GM19438 (cell line): ENCODE data around the gene CC2D2A.

ENCODE experiments used
- ATAC-seq: cut with Tn5 transposase; IDR thresholded peaks from one replicate; pipeline ENCODE4 v1.9.1; 2021; ENCODE audit warnings: low read depth; ENCODE audit not compliant: unreplicated experiment

Gene CC2D2A

GRCh38 chr4:15469402-15470127 is at the start of gene CC2D2A:
TSS of gene CC2D2A (plus strand) at chr4:15469882. CDS start at chr4:15475933, 6,051 bp downstream.
- ATAC-seq, result no peak

DNA sequence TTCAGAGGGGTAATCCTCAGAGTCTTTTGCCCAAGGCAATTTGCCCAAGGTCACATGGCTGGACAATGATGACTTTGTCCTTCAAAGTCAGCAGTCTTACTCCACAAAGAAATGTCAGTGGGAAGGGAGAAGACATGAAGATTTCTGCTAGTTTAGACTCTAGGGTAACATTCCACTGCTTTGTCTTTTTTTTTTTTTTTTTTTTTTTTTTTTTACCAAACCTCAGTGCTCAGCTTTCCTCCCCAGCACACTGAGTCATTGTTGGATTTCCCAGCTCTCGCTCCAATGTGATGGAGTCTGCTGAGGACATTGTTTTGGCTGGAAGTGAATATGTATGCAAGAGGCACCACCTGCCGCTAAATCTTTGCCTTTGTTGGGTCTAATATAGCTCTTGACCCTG is 49.0 kb upstream of the CC2D2A start:
- ATAC-seq, result no peak

- ATAC-seq, result no peak
Observed at GRCh38 chr4:15423285-15423711, 46.4 kb upstream of the CC2D2A start.

DNA sequence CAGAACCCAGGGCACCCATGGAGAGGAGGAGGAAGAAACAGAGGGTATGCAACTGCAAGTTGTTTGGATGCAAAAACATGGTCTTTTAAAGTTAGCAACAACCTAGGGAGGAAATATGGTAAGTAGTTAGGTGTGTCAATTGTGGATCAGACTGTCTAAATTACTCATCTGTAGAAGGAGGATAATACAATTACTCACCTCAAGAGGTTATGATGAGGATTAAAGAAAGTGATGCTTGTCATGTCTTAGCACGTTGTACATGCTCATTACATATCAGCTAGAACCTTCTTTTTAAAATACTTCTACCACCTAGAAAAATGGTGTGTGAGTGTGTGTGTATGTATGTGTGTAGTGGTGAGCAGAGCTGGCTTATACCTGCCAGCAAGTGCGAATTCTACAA is 44.2 kb upstream of the CC2D2A start:
- ATAC-seq, result no peak

DNA sequence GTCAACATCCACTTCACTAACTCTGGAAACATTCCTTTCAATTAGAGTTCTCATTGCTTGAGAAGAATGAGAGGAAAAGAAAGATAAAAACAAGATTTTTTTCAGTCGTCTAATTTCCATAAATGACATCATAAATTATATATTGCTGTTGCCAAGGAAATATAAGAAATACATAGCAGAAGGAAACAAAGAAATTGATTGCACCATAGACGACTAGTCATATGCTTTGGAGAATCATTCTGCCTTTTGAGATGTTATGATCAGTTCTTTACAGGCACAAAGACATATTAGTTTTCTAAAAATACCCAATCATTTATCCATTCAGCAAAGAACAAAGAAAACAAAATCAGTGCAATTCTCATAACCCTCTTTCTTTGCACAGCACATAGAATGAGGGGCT is 42.5 kb upstream of the CC2D2A start:
- no peak for ATAC-seq

GRCh38 chr4:15427701-15428100 is 42.0 kb upstream of the CC2D2A start, which contains the start of gene C1QTNF7:
TSS of gene C1QTNF7 (plus strand) at chr4:15428033. CDS start at chr4:15435744, 7,711 bp downstream.
- no peak for ATAC-seq

- ATAC-seq, result no peak
Observed at GRCh38 chr4:15428611-15429010, 41.1 kb upstream of the CC2D2A start.

DNA sequence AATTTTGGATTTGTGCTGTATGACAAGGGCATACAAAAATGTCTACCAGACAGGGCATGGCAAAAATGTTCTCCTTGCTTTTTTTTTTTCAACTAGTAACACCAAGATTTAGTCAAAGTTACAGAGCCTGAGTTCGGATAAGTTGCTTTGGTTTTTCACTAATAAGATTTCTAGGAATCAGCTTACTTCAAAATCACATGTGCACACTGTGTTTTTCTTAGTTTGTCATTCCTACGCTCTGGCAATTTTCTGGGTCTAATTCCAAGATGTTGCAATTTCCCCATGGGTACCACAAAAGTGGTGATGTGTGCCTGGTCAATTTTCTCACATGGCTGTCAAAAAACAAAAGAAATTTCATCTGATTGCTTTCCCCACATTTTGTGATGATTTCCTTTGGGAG is 35.6 kb upstream of the CC2D2A start:
- ATAC-seq, result no peak

- ATAC-seq, result no peak
Observed at GRCh38 chr4:15434676-15435075, 35.0 kb upstream of the CC2D2A start.

DNA sequence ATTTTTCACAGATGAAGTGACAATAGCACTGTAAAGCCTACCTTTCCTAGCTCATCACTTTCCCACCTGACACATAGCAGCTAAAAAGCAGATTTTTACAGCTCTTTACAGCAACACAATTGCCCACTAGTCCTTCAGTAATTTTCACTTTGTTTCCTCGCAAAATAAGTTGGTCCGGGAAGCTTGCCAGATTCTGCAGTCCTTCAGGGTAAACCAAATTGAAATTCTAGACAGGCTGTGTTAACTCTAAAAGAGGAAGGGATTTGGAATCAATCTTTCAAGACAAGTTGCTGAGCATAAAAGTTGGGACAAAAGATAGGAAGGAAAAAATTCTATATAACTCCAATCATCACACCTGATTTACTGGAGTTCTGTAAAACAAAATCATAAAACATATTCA is 33.2 kb upstream of the CC2D2A start:
- ATAC-seq, result no peak

GRCh38 chr4:15438939-15439524 is 30.6 kb upstream of the CC2D2A start:
- ATAC-seq, result no peak

DNA sequence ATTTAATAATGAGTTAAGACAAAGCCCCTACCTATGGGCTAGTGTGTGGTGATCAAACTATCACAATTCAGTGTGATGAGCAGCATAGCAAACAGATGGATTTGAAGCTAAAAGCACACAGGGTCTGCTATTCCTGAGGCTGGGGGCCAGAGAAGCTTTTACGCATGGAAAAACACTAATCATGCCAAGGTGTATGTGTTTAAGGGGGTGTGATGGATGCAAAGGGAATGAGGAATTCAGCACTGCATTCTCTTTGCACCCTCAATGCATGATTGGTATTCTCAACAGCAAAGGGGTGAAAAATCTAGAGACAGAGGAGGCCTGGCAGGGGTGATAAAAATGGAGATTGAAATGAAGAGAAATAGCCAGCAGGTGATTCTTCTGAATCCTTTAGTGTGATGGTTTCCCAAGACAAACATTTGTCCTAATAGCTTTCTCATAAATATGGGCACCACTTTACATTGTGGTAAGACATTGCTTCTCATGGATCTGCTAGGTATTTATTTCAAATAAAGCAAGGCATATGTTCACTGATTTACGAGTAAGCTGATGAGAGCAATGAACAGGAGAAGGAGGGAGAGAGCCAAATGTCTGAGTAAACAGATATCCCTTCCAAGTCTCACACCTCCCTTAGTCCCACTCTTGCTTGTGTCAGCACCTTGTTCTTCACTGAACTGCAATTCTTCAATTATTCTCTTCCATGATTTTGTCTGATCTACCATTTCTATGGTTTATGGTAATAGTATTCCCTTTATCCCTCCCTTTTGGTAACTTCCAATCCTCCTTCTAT is 26.1 kb upstream of the CC2D2A start:
- ATAC-seq, result no peak

DNA sequence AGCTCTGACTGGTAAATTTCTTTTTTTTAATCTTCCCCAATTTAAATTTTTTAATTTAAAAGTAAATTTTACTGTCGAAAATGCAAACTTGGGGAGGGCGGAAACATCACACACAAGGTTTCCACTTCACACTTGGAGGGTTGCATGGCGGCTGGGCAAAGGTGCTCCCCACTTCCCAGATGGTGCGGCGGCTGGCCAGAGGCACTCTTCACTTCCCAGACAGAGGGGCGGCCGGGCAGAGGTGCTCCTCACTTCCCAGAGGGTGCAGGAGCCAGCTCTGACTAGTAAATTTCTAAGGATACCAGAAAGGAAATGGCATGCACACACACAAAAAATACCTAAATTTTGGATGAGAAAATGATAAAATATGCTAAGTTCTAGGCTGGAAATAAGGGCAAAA is 25.4 kb upstream of the CC2D2A start:
- ATAC-seq, result no peak

DNA sequence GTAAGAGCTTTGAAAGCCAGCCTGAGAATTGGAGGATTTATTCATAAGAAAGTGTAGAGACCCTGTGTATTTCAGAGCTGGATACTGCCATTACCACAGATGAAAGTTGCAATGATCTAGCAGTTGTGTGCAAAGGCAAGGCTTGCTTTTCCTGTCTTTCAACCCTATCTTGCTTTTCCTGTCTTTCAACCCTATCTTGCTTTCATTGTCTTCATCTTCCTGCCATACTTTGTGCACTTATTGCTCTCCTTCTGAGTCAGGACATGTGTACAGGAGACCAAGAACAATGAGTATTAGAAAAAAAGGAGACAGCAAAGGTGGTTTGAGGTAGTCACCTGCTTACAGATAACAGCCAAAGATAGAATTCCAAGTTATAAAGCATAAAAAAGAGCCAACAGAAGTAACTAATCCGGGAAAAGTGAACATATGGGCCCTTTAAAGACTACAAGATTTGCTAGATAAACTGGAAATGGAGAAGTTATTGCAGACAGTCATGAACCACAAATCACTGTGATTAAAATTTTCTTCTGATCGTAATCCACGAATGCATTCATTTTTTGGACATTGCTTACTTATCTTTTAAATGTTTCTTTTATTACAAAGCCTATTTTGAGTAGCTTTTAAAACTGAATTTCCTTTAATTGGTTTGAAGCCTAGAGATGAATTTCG is 24.7 kb upstream of the CC2D2A start:
- ATAC-seq, result no peak

DNA sequence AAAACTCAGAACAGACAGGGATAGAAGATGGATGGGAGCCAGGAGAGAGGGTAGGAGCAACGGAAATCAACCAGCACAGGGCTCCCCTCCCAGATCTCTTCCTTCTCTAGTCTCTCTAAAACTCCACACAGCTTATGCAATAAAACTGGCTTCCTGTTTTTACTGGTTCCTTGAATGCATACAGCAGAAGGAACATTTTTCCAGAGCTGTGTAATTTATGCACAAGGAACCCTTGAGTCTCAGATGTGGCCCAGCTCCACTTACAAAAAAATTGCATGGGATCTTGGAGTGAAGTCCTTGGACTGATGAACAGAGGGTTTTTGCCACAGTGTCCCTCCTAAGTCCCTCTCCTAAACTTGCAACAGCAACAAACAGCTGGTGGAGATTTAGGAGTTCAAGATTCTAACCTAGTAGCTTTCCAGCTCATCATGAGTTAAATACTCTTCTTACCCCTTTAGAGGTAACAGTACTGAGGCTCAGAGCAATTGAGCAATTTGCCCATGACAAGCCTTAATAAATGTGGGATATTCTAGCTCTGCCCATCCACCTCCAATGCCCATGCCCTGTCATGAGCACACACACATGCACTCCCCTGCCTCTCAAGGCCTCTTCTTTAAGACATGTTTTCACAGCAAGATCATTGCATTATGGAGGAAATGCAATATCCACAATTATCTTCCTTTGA is 18.4 kb upstream of the CC2D2A start:
- ATAC-seq, result no peak

GRCh38 chr4:15451866-15452765 is 17.6 kb upstream of the CC2D2A start:
- ATAC-seq, result no peak

DNA sequence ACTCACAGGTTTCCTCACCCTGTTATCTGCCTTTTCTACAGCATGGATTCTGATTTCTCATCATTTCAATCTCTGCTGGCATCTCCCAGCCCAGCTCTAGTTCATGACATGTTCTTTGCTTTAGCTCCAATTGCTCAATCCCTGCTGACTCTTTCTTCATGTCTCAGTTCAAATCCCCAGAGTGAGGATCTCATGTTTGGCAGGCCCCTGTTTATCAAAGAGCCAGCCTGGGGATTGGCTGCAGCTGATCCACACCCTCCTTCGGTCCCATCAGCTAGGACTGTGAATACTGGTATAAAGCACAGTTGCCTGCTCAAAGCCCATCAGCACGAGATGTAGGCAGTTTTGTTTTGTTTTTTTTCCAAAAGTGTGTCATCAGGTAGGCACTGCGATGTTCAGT is 14.4 kb upstream of the CC2D2A start:
- no peak for ATAC-seq

DNA sequence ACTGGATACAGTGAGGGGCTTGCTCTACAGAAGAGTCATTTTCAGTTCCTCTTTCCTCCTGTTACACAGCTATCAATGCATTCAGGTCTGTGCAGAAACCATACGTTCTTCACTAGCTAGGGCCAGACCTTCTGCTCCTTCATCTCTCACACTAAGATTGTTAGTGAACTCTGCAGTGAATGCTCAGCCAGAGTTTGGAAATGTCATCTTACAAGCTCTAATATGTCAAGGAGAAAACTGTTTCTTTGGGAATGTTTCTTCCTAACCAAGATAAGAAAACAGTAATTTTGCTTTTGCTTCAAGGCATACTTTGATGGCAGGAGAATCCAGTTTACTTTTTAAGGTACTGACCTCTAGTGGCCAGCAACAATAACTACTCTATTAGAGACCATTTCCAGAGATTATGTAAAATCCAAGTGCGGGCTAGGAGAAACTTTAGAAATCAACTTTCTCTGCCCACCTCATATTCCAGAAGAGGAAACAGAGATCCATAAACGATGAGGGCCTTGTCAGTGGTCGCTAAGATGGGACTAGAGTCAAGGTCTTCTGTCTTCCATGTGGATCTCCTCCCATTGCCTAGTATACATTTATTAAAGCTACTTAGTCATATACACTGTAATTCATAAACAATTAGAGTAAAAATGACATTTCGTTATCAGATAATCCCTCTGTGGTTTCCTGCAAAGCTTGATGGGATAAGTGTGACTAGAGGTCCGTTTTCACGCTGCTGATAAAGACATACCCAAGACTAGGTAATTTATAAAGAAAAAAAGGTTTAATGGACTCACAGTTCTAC is 12.1 kb upstream of the CC2D2A start:
- ATAC-seq, result peak; percentile 93

GRCh38 chr4:15458616-15459015 is 11.1 kb upstream of the CC2D2A start:
- ATAC-seq, result no peak
